ENCODE measurements around the gene CYP4A22.
"Not testable (repeated sequence)": the region's sequence is repeated elsewhere in the genome, so short reads cannot be mapped to it uniquely, and the experiment has no call there.

- TF ChIP-seq CTCF, POLR2A (IDR thresholded peaks at IDR 0.05): not testable (repeated sequence)
Measured at GRCh38 chr1:47132665-47133064, 4.6 kb upstream of the CYP4A22 start.

All from esophagus squamous epithelium (tissue), 4 donors.